Measurements from ENCODE around the gene SLC8A2.

Gene SLC8A2

GRCh38 chr19:47398707-47399597 is 72.7 kb downstream of the SLC8A2 start:
- Histone ChIP-seq H2AFZ (ENCODE audit: low read depth, low read length) (no peak overlapping the region), H3K18ac (ENCODE audit: low read depth in 1 of 2, low read length in 2 of 2) (no peak overlapping the region), H3K36me3 (ENCODE audit: control insufficient read depth in 1 of 2, insufficient read depth in 2 of 2, low read depth in 1 of 2, low read length in 2 of 2) (no peaks in the 10 kb centered on the region), H4K91ac (ENCODE audit: low read length) (no peak overlapping the region), H3K4me1 (ENCODE audit: control insufficient read depth, insufficient read depth, low read depth, low read length) (no peaks in the 10 kb centered on the region), H3K79me1 (replicated peaks; ENCODE audit: low read length, poor library complexity, severe bottlenecking) (no peaks in the 10 kb centered on the region), H3K23ac (ENCODE audit: low read length in 2 of 2) (no peak overlapping the region), H3K27me3 (ENCODE audit: control insufficient read depth in 1 of 2, insufficient read depth in 1 of 2, low read length in 2 of 2) (peaks cover 12 to 27% of the 10 kb centered on the region in 2 experiments), H2BK5ac (ENCODE audit: low read depth, low read length, poor library complexity, severe bottlenecking) (no peak overlapping the region), H2BK120ac (ENCODE audit: low read depth, low read length) (no peak overlapping the region), H3K14ac (ENCODE audit: low read length in 2 of 2) (no peak overlapping the region), H3K9ac (ENCODE audit: low read length) (no peak overlapping the region), H3K9me3 (ENCODE audit: control insufficient read depth, low read length) (no peaks in the 10 kb centered on the region), H2AK5ac (ENCODE audit: low read length, severe bottlenecking) (no peak overlapping the region), H3K27ac (ENCODE audit: low read length, poor library complexity, severe bottlenecking) (no peak overlapping the region), H2BK15ac (ENCODE audit: low read depth, poor library complexity, severe bottlenecking) (no peak overlapping the region), H4K8ac (ENCODE audit: low read length) (no peak overlapping the region), H2BK12ac (ENCODE audit: low read length in 2 of 2) (no peak overlapping the region), H3K4me3 (ENCODE audit: insufficient read depth in 1 of 2, low read depth in 1 of 2, low read length in 2 of 2) (no peak overlapping the region), H3K4me2 (ENCODE audit: low read length, poor library complexity, severe bottlenecking) (no peak overlapping the region), H3K4ac (ENCODE audit: low read depth in 1 of 2, low read length in 2 of 2) (no peak overlapping the region)
- DNase-seq = no peak
- WGBS = 46% methylated on average over 17 of the region's 24 CpGs

GRCh38 chr19:47391510-47392223 is 80.0 kb downstream of the SLC8A2 start:
- Histone ChIP-seq H4K8ac (ENCODE audit: low read length) (no peak overlapping the region), H3K4me1 (ENCODE audit: control insufficient read depth, insufficient read depth, low read depth, low read length) (peaks cover 2% of the 10 kb centered on the region), H3K18ac (ENCODE audit: low read depth in 1 of 2, low read length in 2 of 2) (no peak overlapping the region), H3K27me3 (ENCODE audit: control insufficient read depth in 1 of 2, insufficient read depth in 1 of 2, low read length in 2 of 2) (peaks cover 5 to 10% of the 10 kb centered on the region in 2 experiments), H3K79me1 (replicated peaks; ENCODE audit: low read length, poor library complexity, severe bottlenecking) (no peaks in the 10 kb centered on the region), H3K14ac (ENCODE audit: low read length in 2 of 2) (no peak overlapping the region), H3K23ac (ENCODE audit: low read length in 2 of 2) (no peak overlapping the region), H3K9me3 (ENCODE audit: control insufficient read depth, low read length) (no peaks in the 10 kb centered on the region), H2BK120ac (ENCODE audit: low read depth, low read length) (no peak overlapping the region), H3K4ac (ENCODE audit: low read depth in 1 of 2, low read length in 2 of 2) (no peak overlapping the region), H3K27ac (ENCODE audit: low read length, poor library complexity, severe bottlenecking) (no peak overlapping the region), H2BK5ac (ENCODE audit: low read depth, low read length, poor library complexity, severe bottlenecking) (no peak overlapping the region), H3K36me3 (ENCODE audit: control insufficient read depth in 1 of 2, insufficient read depth in 2 of 2, low read depth in 1 of 2, low read length in 2 of 2) (no peaks in the 10 kb centered on the region), H3K4me3 (ENCODE audit: insufficient read depth in 1 of 2, low read depth in 1 of 2, low read length in 2 of 2) (no peak overlapping the region), H2BK12ac (ENCODE audit: low read length in 2 of 2) (no peak overlapping the region), H2BK15ac (ENCODE audit: low read depth, poor library complexity, severe bottlenecking) (no peak overlapping the region), H2AFZ (ENCODE audit: low read depth, low read length) (no peak overlapping the region), H3K9ac (ENCODE audit: low read length) (no peak overlapping the region), H2AK5ac (ENCODE audit: low read length, severe bottlenecking) (no peak overlapping the region), H3K4me2 (ENCODE audit: low read length, poor library complexity, severe bottlenecking) (no peak overlapping the region), H4K91ac (ENCODE audit: low read length) (no peak overlapping the region)
- peak; percentile 67 for DNase-seq
- WGBS = 41% methylated on average over 10 of the region's 15 CpGs

- Histone ChIP-seq H3K4ac (ENCODE audit: low read depth in 1 of 2, low read length in 2 of 2) (no peak overlapping the region), H3K4me3 (ENCODE audit: insufficient read depth in 1 of 2, low read depth in 1 of 2, low read length in 2 of 2) (no peak overlapping the region), H3K4me2 (ENCODE audit: low read length, poor library complexity, severe bottlenecking) (no peak overlapping the region), H3K18ac (ENCODE audit: low read depth in 1 of 2, low read length in 2 of 2) (no peak overlapping the region), H2AK5ac (ENCODE audit: low read length, severe bottlenecking) (no peak overlapping the region), H2BK120ac (ENCODE audit: low read depth, low read length) (no peak overlapping the region), H2BK15ac (ENCODE audit: low read depth, poor library complexity, severe bottlenecking) (no peak overlapping the region), H2AFZ (ENCODE audit: low read depth, low read length) (no peak overlapping the region), H2BK5ac (ENCODE audit: low read depth, low read length, poor library complexity, severe bottlenecking) (no peak overlapping the region), H3K79me1 (replicated peaks; ENCODE audit: low read length, poor library complexity, severe bottlenecking) (no peaks in the 10 kb centered on the region), H3K14ac (ENCODE audit: low read length in 2 of 2) (no peak overlapping the region), H3K9ac (ENCODE audit: low read length) (no peak overlapping the region), H2BK12ac (ENCODE audit: low read length in 2 of 2) (no peak overlapping the region), H3K4me1 (ENCODE audit: control insufficient read depth, insufficient read depth, low read depth, low read length) (peaks cover 2% of the 10 kb centered on the region), H3K23ac (ENCODE audit: low read length in 2 of 2) (no peak overlapping the region), H4K91ac (ENCODE audit: low read length) (no peak overlapping the region), H3K27ac (ENCODE audit: low read length, poor library complexity, severe bottlenecking) (no peak overlapping the region), H3K27me3 (ENCODE audit: control insufficient read depth in 1 of 2, insufficient read depth in 1 of 2, low read length in 2 of 2) (peaks cover 5 to 10% of the 10 kb centered on the region in 2 experiments), H3K9me3 (ENCODE audit: control insufficient read depth, low read length) (no peaks in the 10 kb centered on the region), H4K8ac (ENCODE audit: low read length) (no peak overlapping the region), H3K36me3 (ENCODE audit: control insufficient read depth in 1 of 2, insufficient read depth in 2 of 2, low read depth in 1 of 2, low read length in 2 of 2) (no peaks in the 10 kb centered on the region)
- DNase-seq = no peak
- 85% methylated on average over 16 of the region's 20 CpGs for WGBS
Observed at GRCh38 chr19:47390533-47391488, 80.9 kb downstream of the SLC8A2 start.
